Left forelimb (tissue), 1 donor: ENCODE measurements around the gene IGLL5.

Experiments used
- DNase-seq: peaks from one replicate; pipeline ENCODE4 v3.0.0-alpha.2; 2018; ENCODE audit warnings: low spot score

The IGLL5 gene

GRCh38 chr22:22887621-22888503, at the start of gene IGLL5:
Gene IGLL5, plus strand, starts transcription at chr22:22887816. Its CDS starts 238 bp downstream, at chr22:22888054.
- peak; percentile 58 for DNase-seq

DNA sequence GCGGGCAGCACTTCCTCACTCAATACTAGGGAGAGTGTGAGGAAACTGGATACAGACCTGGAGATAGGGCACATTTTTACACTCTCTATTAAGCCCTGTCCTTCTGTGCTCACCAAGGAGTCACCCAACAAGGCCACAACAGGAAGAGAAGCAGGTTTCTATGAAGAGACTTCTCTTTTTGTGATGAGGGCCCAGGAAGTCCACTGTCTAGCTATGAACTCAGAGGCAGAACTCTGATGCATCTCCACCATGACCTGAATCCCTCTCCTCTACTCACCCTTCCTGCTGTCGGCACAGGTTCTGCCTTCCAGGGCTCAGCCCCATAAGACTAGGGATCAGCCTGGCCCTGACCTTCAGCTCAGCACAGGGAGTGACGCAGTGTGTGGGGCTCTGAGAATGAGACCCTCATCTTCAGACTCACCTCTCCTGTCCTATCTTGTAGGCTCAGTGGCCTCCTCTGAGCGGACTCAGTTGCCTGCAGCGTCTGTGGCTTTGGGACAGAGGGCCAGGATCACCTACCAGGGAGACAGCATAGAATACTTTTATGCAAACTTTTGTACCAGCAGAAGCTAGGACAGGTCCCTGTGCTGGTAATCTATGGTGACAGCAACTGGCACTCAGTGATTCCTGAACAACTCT, 49.3 kb upstream of the IGLL5 start:
- DNase-seq: no peak

GRCh38 chr22:22839570-22840314, 47.9 kb upstream of the IGLL5 start:
- no peak for DNase-seq

DNA sequence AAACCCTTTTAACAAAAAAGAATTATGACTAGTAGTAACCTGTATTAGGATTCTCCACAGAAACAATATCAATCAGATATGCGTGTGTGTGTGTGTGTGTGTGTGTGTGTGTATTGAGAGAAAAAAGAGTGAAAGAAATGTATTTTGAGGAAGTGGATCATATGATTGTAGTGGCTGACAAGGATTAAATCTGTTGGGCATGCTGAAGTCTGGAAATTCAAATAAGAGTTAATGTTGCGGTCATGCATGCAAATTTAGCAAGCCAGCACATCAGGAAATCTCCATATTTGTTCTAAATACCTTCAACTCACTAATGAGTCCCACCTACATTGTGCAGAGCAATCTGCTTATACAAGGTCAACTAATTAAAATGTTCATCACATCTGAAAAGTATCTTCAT, 46.8 kb upstream of the IGLL5 start:
- no peak for DNase-seq

DNA sequence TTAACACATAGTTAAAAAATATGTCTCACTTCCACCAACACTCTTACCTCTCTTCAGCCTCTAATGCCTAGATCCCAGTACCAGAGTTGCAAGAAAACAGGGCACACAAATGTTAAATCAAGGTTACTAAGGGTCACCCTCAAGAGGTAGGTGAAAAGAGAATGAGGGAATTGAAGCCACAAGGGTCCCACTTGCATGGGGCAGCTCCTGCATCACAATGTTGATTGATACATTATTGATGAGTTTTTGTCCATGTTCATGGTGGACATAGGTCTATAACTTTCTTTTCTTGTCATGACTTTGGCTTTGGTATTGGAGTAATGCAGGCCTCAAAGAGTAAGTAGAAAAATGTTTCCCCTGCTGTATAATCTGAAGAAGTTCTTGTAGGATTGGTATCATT, 46.0 kb upstream of the IGLL5 start:
- no peak for DNase-seq

DNA sequence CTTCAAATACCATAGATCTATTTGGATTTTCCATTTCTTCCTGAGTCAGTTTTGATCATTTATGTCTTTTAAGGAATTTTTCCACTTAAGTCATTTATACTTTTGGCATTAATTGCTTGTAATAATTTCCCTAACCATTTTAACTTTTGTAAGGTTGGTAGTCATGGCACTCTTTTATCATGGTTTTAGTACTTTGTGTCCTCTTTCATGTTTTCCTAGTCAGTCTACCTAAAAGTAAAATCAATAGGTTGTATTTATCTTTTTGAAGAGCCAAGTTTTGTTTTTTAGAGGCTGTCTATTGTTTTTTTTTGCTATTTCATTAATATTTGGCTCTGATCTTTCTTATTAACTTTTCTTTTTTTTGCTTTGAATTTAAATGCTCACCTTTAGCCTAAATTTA, 45.5 kb upstream of the IGLL5 start:
- no peak for DNase-seq

- DNase-seq: no peak
These were observed 43.8 kb upstream of the IGLL5 start for GRCh38 chr22:22843848-22844247.

DNA sequence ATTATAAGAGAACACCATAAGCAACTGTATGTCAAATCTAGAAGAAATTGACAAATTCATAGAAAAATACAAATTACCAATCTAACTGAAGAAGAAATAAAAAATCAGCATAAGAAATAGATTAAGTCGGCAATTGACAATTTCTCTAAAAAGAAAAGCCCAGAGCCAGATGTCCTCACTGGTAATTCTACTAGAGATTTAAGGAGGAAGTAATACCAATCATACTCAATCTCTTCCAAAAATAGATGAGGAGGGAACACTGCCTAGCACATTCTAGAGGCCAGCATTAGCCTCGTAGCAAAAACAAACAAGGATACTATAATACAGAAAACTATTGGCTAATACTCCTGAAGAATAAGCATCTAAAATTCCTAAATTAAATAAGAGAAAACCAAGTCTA, 40.4 kb upstream of the IGLL5 start:
- no peak for DNase-seq

DNA sequence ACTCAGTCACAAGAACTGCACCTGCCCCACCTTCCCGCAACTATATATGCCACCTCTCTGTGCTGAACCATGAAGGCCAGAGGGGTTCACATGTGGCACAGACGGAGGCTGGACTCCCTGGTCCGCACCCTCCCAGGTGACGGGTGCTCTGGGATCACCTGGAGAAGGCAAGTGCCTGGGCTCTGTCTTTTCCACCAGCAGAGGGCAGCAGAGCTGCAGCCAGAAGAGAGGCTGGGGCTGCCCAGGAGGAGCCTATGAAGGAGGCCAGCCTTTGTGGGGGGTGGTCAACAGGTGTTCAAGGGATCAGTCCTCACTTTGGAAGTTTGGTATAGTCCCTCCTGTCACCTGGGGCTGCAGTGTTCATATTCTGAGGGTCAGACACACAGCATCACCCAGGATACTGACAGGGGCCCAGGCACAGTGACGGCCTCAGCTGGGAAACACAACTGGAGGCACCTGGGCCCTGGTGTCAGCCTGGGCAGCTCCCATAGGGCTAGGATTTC, 39.2 kb upstream of the IGLL5 start:
- no peak for DNase-seq

- no peak for DNase-seq
These were observed 37.7 kb upstream of the IGLL5 start for GRCh38 chr22:22849640-22850610.

- no peak for DNase-seq
These were observed 35.6 kb upstream of the IGLL5 start for GRCh38 chr22:22851969-22852368.

- no peak for DNase-seq
These were observed 33.9 kb upstream of the IGLL5 start for GRCh38 chr22:22853713-22854112.

- no peak for DNase-seq
These were observed 33.1 kb upstream of the IGLL5 start for GRCh38 chr22:22854466-22854865.

DNA sequence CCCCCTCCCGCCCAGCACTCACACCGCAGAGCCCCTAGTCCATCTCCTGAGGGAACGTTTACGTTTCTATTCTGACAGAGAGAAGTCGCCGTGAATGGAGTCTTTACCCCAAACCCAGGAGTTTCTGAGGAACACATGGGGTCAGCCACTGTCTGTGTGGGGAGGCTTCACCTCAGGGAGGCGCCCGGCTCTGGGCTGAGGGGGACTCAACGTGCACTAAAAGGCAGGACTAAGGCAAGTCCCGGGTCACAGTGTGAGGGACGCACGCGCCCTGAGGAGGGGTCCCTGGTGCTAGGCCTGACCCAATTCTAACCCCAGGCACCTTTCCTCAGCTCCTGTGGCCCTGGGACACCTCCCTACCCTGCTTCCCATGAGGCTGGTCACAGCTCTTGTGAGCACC, 32.5 kb upstream of the IGLL5 start:
- no peak for DNase-seq

GRCh38 chr22:22855617-22856308, 31.9 kb upstream of the IGLL5 start:
- no peak for DNase-seq

DNA sequence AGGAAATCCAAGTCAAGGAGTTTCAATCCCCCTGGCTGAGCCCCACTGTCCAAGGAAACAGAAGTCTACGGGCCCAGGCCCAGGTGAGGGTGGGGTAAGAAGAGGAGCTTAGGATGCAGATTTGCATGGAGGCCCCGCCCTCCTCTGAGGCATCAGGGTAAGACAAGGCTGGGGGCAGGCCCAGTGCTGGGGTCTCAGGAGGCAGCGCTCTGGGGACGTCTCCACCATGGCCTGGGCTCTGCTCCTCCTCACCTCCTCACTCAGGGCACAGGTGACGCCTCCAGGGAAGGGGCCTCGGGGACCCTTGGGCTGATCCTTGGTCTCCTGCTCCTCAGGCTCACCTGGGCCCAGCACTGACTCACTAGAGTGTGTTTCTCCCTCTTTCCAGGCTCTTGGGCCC, 31.3 kb upstream of the IGLL5 start:
- no peak for DNase-seq

DNA sequence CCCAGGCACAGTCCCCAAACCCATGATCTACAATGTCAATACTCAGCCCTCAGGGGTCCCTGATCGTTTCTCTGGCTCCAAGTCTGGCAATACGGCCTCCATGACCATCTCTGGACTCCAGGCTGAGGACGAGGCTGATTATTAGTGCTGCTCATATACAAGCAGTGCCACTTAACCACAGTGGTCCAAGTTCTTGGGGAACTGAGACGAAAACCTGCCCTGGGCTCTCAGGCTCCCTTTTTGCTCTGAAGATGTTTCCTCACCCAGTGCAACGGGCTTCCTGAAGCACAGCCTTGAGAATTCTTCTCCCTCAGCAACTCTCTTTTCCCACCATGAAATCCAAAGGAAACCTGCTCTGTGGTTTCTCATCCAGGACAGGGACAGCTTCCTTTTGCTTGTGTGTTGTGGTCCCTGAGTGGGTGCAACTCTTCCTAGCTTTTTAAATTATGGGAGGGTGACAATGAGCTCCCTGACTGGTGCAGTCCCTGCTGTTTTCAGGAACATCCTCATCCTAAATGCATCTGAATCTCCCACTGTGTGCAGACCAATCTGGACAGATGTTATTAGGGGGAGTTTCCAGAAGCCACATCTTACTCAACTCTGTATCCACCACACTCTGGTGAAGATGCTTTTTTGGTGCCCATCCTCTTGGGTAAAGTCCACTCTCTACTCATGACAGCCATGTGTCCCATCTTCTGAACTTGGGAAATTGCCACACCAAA, 30.6 kb upstream of the IGLL5 start:
- no peak for DNase-seq

- no peak for DNase-seq
These were observed 29.7 kb upstream of the IGLL5 start for GRCh38 chr22:22857607-22858558.

DNA sequence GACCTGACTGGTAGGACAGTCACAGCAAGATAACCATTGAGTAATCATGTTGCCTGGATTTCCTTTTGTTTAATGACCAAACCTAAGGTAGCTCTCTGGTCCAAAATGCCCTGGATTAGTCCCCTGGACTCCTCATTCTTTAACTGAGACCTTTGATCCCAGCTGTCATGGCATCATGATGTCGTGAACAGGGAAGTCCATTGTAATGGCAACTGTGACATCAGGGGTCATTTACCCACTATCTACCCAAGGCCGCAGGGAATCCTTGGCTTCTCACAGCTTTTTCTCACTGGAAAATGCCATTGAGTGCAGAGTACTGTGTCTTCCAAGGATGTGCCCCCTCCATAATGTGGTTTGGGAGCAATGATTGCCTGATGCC, 29.1 kb upstream of the IGLL5 start:
- DNase-seq: no peak
